Peyer's patch (tissue), 4 donors: ENCODE data around the gene CACUL1.

ENCODE experiments used
- POLR2A ChIP-seq, 2 donors: fragments of 450-650 bp; IDR thresholded peaks; one replicate each; pipeline ENCODE4 v1.5.1; 2017; ENCODE audit warnings: antibody characterized with exemption in 2 of 2, mild to moderate bottlenecking in 2 of 2, moderate library complexity in 2 of 2
- TF ChIP-seq, protein P1 (sequence below), 6 experiments: fragments of 450-650 bp in 4 of 6; fragments of 200-600 bp in 2 of 6; sonication (generic) in 1 of 6; IDR thresholded peaks; one replicate each; pipeline ENCODE4 v1.5.1; 2017 to 2019; ENCODE audit warnings: antibody characterized with exemption in 6 of 6, mild to moderate bottlenecking in 3 of 6, moderate library complexity in 1 of 6

DNA sequence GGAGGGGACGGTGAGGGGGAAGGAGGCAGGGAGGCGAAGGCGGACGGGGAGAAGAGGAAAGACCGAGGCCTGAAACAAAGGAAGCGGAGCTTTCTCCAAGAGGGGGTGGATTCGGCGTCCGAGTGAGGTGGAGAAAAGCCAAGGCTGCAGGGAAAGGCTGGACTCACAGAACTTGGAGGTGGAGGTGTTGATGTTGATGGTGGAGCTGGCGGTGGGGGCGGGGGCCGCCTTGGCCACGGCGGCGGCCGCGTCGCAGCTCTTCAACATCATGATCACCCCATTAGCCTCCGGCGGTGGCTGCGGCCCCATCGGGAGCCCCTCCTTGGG, 578 bp downstream of the CACUL1 start:
- no peak for TF ChIP-seq POLR2A (IDR thresholded peaks at IDR 0.05)
- TF ChIP-seq, protein P1, sequence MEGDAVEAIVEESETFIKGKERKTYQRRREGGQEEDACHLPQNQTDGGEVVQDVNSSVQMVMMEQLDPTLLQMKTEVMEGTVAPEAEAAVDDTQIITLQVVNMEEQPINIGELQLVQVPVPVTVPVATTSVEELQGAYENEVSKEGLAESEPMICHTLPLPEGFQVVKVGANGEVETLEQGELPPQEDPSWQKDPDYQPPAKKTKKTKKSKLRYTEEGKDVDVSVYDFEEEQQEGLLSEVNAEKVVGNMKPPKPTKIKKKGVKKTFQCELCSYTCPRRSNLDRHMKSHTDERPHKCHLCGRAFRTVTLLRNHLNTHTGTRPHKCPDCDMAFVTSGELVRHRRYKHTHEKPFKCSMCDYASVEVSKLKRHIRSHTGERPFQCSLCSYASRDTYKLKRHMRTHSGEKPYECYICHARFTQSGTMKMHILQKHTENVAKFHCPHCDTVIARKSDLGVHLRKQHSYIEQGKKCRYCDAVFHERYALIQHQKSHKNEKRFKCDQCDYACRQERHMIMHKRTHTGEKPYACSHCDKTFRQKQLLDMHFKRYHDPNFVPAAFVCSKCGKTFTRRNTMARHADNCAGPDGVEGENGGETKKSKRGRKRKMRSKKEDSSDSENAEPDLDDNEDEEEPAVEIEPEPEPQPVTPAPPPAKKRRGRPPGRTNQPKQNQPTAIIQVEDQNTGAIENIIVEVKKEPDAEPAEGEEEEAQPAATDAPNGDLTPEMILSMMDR (IDR thresholded peaks at IDR 0.05) = no peak
